ENCODE data around the gene GOLGA6L2.

DNA sequence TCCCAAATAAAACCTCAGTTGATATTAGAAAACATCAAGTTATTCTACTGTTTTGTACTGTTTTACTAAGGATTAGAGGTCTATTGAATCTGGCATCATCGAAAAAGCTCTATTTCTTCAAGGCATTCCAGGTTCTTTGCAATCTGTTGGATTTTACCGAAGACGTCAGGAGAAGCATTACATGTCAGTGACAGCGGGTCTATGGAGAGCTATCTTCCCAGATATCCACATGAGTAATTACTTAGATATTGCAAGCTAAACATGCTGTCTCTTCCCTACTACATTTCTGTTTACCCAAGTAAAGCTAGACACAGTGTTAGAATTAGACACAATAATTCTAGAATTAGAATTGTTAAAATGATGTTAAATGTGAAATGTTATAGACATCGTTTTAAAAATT, 10.8 kb upstream of the GOLGA6L2 start:
- TF ChIP-seq, protein P1, sequence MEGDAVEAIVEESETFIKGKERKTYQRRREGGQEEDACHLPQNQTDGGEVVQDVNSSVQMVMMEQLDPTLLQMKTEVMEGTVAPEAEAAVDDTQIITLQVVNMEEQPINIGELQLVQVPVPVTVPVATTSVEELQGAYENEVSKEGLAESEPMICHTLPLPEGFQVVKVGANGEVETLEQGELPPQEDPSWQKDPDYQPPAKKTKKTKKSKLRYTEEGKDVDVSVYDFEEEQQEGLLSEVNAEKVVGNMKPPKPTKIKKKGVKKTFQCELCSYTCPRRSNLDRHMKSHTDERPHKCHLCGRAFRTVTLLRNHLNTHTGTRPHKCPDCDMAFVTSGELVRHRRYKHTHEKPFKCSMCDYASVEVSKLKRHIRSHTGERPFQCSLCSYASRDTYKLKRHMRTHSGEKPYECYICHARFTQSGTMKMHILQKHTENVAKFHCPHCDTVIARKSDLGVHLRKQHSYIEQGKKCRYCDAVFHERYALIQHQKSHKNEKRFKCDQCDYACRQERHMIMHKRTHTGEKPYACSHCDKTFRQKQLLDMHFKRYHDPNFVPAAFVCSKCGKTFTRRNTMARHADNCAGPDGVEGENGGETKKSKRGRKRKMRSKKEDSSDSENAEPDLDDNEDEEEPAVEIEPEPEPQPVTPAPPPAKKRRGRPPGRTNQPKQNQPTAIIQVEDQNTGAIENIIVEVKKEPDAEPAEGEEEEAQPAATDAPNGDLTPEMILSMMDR (IDR thresholded peaks at IDR 0.05; ENCODE audit: low read depth, low read length): no peak
- no peak for TF ChIP-seq EZH2phosphoT487 (IDR thresholded peaks at IDR 0.05; ENCODE audit: low read depth)
